Effector memory CD8-positive, alpha-beta T cell (primary cell): Measurements from ENCODE around the gene MUL1.

Experiments used
- ATAC-seq: fragments of 150-1000 bp; cut with Tn5 transposase; replicated peaks from 2 replicates; pipeline ENCODE4 v1.10.0; 2021; ENCODE audit warnings: mild to moderate bottlenecking, moderate library complexity
- DNase-seq, 3 experiments: peaks; one replicate each; pipeline ENCODE4 v3.0.0; 2021
- H3K27ac Mint-ChIP-seq, 2 donors: one replicate each; pipeline ENCODE4 v1.8.0; 2022; ENCODE audit warnings: mild to moderate bottlenecking in 2 of 2, mixed read lengths in 2 of 2, moderate library complexity in 2 of 2
- H3K27me3 Mint-ChIP-seq, 2 donors: one replicate each; pipeline ENCODE4 v1.8.0; 2022; ENCODE audit warnings: mixed read lengths in 2 of 2
- H3K36me3 Mint-ChIP-seq: one replicate; pipeline ENCODE4 v1.8.0; 2022; ENCODE audit warnings: mild to moderate bottlenecking, moderate library complexity, mixed read lengths; ENCODE audit not compliant: insufficient read depth
- H3K4me1 Mint-ChIP-seq, 2 donors: one replicate each; pipeline ENCODE4 v1.8.0; 2022; ENCODE audit warnings: low read depth in 2 of 2, mixed read lengths in 2 of 2
- H3K4me3 Mint-ChIP-seq, 2 donors: one replicate each; pipeline ENCODE4 v1.8.0; 2022; ENCODE audit warnings: mild to moderate bottlenecking in 2 of 2, mixed read lengths in 2 of 2, moderate library complexity in 2 of 2
- H3K9me3 Mint-ChIP-seq, 2 donors: one replicate each; pipeline ENCODE4 v1.8.0; 2022; ENCODE audit warnings: mixed read lengths in 2 of 2

MUL1 gene

DNA sequence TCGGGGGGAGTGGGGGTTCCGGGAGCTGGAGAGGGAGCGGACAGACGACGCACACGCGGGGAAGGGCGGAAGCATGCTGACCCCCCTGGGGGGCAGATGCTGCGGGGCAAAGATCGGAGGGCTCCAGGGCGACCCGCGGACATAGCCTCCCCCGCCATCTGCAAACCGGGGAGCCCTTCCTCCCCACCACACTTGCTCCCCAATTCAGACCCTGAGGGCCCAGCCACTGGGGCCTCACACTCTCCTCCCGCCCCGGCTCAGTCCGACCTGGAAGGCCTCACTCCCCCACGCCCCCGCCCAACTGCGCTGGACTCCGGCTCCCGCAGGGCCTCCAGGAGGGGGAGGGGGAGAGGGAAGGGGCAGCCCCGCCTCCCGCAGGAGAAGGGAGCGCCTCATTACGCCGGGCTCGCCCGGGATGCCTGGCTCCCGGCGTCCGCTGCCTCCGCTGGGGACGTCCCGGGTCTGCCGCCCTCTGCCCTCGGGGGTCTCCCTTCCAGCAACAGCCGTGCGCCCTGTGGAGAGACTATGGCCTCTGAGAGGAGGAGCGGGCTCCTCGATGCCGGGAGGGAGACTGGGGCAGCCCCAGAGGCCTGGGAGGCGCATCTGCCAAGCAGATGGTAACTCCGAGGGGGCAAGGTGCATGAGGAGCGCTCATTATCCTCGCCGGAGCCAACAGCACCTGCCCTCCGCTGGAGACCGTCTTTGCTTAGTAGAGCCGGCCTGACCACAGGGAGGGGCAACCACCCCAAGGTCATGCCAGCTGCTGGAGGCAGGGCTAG, 21.3 kb downstream of the MUL1 start:
- ATAC-seq = peak; percentile 18
- Mint-ChIP-seq H3K9me3 (no peaks in the 10 kb centered on the region), H3K4me3 (peak overlapping the region; percentile 95 to 98), H3K4me1 (peaks cover 20 to 23% of the 10 kb centered on the region in 2 donors), H3K36me3 (peaks cover 13% of the 10 kb centered on the region), H3K27ac (peak overlapping the region; percentile 89 to 91), H3K27me3 (peaks cover 22 to 37% of the 10 kb centered on the region in 2 donors)
- DNase-seq = peak in 1 of 3 experiments; percentile 15

DNA sequence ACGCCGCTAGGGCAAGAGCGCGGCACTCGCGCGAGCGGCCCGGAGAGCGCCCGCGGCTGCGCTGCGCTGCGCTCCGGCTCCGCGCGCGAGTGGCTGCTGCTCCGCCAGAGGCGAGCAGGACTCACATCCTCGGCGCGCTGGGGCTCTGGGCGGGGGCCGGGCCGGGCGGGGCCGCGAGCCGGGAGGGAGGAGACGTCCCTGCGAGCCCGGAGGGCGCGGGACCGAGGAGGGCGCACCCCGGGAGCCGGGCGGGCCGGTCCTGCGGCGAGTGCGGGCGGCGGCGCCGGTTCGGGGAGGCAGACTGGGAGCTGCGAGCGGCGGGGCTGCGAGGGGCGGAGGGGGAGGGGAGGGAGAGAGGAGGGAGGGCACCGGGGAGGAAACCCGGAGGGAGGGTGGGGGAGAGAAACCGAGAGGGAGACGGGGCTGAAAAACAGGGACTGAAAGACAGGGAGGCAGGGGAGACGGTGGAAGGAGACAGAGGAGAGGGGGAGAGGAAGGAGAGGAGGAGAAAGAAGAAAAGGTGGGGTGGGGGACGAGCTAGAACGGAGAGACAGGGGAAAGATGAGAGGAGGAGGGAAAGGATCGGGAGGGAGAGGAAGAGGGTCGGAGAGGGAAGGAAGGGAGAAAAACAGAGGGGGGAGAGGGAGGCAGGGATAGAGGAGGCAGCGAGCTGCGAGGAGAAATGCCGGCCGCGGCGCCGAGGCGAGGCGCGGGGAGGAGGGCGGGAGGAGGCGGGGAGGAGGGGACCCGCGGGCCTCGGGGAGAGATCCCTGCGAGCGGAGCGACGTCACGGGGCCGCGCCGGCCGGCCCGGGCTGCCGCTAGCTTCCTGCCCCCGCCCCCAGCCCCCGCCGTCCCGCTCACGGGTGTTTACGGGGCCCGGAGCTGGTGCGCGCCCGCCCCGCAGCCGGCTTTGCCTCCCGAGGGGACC, 22.2 kb downstream of the MUL1 start, which contains the start of gene CAMK2N1:
TSS of gene CAMK2N1 (minus strand) at position 684 of the 930 bp plus-strand sequence. CDS start 831 bp downstream, outside the sequence.
- ATAC-seq (peak; percentile 78), DNase-seq (peak; percentile 42 to 54 (median 45))
- no peaks in the 10 kb centered on the region for H3K9me3 Mint-ChIP-seq
- H3K27me3 Mint-ChIP-seq = peaks cover 25 to 46% of the 10 kb centered on the region in 2 donors
- H3K36me3 Mint-ChIP-seq = peaks cover 17% of the 10 kb centered on the region
- peak within 1 kb of the TSS; percentile 89 to 91 for H3K27ac Mint-ChIP-seq
- H3K4me1 Mint-ChIP-seq = peaks cover 23 to 28% of the 10 kb centered on the region in 2 donors
- H3K4me3 Mint-ChIP-seq = peak within 1 kb of the TSS; percentile 95 to 98

- Mint-ChIP-seq H3K4me1 (peaks cover 23 to 28% of the 10 kb centered on the region in 2 donors), H3K27ac (peak overlapping the region in 1 of 2 donors; percentile 38), H3K4me3 (peak overlapping the region; percentile 74 to 89), H3K9me3 (no peaks in the 10 kb centered on the region), H3K36me3 (peaks cover 17% of the 10 kb centered on the region), H3K27me3 (peaks cover 32 to 56% of the 10 kb centered on the region in 2 donors)
- DNase-seq (no peak), ATAC-seq (no peak)
Measured at GRCh38 chr1:20484519-20485462, 23.2 kb downstream of the MUL1 start.

DNA sequence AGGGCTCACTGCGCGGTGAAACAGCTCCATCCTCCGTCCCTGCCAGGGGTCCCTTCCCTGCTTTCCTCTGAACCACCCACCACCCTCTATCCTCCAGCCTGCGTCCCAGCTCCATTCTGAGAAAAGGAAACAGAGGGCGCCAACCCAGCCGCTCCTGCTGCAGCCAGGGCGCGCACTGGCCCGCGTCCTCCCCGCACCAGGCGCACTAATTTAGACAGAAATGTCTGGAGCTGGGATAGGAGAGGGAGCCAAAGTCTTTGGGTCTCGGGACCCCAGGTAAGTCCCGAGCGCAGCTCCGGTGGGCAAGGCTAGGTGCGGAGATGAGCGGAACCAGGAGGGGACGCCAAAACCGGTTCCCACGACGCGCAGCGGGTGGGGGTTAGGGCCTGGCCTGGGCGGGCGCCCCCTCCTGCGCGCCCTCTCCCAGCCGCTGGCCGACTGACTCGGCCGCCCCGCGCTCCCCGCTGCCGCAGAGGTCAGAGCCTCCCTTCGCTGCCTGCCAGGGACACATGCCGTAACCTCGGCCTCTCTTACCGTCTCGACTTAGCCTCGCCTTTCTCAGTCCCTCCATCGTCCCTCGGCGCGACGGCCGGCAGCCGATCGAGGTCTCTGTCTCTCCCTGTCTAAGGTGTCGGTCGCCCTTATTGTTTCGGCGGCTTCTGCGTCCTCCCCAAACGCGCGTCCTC, 24.0 kb downstream of the MUL1 start:
- no peaks in the 10 kb centered on the region for H3K9me3 Mint-ChIP-seq
- H3K4me3 Mint-ChIP-seq = peak overlapping the region; percentile 74 to 89
- peaks cover 34 to 60% of the 10 kb centered on the region in 2 donors for H3K27me3 Mint-ChIP-seq
- H3K4me1 Mint-ChIP-seq = peaks cover 23 to 28% of the 10 kb centered on the region in 2 donors
- H3K27ac Mint-ChIP-seq = no peak overlapping the region
- H3K36me3 Mint-ChIP-seq = peaks cover 17% of the 10 kb centered on the region
- DNase-seq (no peak), ATAC-seq (no peak)

DNA sequence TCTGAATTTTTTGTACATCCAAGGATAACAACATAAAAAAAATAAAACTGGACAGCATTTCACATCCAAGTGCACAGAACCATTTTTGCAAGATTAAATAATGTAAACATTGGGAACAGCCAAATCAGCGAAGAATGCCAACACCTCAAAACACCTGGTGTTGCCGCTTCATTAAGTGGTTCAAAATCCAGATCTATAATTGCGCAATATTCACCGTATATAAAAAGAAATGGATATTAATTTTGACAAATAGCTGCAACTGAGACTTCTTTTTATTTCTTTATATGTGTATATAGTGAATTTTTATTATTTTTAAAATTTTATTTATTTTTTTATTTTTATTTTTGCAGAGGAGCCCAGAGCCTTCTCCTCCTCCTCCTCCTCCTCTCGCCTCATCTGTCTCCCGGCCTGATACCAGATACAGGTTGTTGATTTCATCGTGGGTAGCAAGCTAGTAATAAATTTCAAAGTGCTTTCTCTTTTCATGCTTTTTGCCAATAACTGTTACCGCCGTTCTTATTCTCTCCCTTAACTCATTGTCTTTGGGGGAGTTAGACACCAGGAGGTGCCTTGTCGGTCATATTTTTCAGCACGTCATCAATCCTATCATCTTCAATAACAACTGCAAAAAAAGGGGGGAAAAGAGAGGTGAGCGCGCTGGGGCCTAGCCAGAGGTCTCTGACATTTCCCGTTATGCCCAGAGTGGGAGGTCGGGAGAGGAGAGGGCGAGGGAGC, 24.7 kb downstream of the MUL1 start:
- H3K4me1 Mint-ChIP-seq = peaks cover 23 to 28% of the 10 kb centered on the region in 2 donors
- no peak for DNase-seq
- peak overlapping the region; percentile 74 to 89 for H3K4me3 Mint-ChIP-seq
- H3K27ac Mint-ChIP-seq = no peak overlapping the region
- no peaks in the 10 kb centered on the region for H3K9me3 Mint-ChIP-seq
- no peak for ATAC-seq
- H3K36me3 Mint-ChIP-seq = peaks cover 17% of the 10 kb centered on the region
- H3K27me3 Mint-ChIP-seq = peaks cover 38 to 60% of the 10 kb centered on the region in 2 donors

DNA sequence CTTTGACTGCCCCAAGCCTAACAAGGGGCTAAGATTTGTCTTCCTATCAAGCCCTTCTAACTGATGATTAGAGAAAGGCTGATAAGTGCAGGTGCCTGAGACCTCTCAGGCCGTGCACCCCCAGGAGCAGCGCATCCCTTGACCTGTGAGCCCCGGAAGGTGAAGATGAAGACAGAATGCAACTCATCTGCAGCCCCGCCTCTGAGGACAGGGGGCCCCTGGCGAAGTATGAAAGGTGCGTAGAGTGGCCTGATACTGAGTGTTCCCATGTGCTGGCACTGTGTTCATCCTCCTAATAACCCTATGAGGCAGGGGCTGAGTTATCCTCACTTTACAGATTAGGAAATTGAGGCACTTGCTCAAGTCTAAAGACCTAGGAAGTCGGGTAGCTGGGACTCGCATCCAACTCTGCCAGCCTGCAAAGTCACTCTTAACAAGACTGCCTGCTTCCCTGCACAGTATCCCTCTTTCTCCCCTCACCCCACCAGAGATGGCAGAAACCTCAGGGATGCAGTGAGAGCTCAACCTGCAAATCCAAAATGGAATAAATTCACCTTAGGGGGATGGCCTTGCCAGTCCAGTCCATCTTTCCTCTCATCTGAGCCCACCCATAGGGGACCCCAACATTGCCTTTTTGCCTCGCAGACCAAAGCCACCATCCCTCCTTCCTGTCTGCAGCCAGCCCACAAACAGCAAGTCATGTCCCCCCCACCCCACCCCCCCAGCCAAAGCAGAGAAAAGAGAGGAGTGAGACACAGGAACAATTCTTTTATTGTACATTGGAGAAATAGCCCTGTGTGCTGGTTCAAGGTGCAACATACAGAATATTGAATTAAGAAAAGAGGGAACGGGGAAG, 26.1 kb downstream of the MUL1 start:
- Mint-ChIP-seq H3K4me3 (no peak overlapping the region), H3K4me1 (peaks cover 15 to 23% of the 10 kb centered on the region in 2 donors), H3K36me3 (peaks cover 17% of the 10 kb centered on the region), H3K9me3 (no peaks in the 10 kb centered on the region), H3K27ac (no peak overlapping the region), H3K27me3 (peaks cover 51 to 74% of the 10 kb centered on the region in 2 donors)
- ATAC-seq (no peak), DNase-seq (no peak)

DNA sequence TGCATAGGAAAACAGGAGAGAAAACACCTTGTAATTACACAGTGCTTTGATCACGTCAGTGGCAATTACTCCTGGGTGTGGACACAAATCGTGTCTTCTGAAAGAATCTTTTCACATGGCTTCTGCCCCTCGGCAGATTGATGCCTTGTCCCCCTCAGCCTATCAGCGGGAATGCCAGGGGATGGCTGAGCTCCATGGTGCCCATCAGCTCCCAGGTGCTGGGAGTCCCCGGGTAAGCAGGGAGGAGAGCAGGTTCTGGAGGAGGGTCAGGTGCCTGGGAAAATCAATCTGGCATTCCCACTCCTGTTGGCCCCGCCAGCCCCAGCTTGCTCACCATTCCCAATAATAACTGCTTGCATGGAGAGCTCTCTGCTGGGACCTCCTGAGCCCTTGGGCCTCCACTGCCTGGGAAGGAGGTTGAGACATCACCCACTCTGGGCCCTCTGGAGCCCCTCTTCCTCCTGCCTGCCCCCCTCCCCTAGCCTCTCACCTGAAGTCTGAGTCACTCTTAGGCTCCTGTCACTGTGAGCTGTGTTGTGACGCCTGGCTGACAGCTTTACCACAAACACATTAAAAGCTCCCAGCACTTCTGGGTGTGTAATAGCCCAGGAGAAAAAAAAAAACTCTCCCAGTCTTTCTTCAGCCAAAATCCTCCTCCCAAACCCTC, 26.9 kb downstream of the MUL1 start:
- no peak overlapping the region for H3K4me3 Mint-ChIP-seq
- H3K4me1 Mint-ChIP-seq = peaks cover 15 to 22% of the 10 kb centered on the region in 2 donors
- H3K9me3 Mint-ChIP-seq = no peaks in the 10 kb centered on the region
- ATAC-seq (peak; percentile 14), DNase-seq (no peak)
- peaks cover 59 to 82% of the 10 kb centered on the region in 2 donors for H3K27me3 Mint-ChIP-seq
- H3K36me3 Mint-ChIP-seq = peaks cover 17% of the 10 kb centered on the region
- no peak overlapping the region for H3K27ac Mint-ChIP-seq

DNA sequence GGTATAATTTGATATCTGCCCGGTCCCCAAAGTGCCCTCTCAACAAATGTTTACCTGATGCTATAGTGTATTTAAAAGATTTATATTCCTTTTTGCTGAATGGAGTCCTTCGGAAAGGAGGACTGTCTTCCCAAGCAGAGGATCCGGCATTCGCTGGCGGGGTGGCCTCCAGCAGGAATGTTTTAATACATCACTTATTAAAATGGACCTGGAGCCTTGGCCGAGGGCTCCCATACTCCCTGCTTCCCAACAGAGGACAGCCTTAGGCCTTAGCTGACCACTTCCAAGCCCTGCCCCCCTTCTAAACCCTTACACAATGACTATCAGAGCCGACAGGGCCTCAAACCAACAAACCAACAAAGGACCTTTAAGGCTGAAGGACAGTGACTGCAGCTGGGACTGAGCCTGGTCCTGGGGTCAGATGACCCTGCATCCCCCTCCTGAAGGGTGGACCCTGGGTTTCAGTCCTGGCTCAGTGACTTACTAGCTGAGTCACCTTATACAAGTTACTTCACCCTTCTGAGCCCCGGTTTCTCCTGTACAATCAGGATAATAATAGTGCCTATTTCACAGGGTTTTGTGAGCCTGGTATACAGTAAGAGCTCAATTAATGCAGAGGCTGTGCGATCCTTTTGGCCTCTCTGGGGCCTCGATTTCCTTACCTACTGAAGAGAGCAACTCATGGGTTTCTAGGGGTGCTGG, 27.6 kb downstream of the MUL1 start:
- Mint-ChIP-seq H3K9me3 (no peaks in the 10 kb centered on the region), H3K4me3 (no peak overlapping the region), H3K27ac (no peak overlapping the region), H3K36me3 (peaks cover 15% of the 10 kb centered on the region), H3K4me1 (peaks cover 13 to 19% of the 10 kb centered on the region in 2 donors), H3K27me3 (peaks cover 65 to 89% of the 10 kb centered on the region in 2 donors)
- no peak for DNase-seq
- no peak for ATAC-seq

DNA sequence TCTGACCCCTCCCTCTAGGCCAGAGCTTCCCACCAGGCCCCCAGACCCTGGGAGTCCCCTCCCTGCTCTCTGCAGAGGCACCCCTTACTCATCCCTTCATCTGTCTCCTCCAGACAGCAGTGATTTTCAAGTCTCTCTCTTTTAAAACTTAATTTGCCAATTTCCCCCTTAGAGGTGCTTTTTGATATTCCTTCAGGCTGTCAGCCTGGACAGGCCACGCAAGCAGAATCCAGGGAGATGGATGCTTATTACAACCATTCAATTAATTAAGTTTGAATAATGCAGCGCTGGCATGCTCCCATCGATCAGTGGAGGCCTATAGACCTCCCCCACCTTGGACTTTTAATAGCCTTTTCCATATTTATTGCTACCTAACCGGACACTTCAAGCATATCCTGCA, 28.1 kb downstream of the MUL1 start:
- H3K9me3 Mint-ChIP-seq = no peaks in the 10 kb centered on the region
- H3K4me1 Mint-ChIP-seq = peaks cover 13 to 19% of the 10 kb centered on the region in 2 donors
- no peak for DNase-seq
- ATAC-seq = no peak
- no peak overlapping the region for H3K4me3 Mint-ChIP-seq
- peaks cover 71 to 94% of the 10 kb centered on the region in 2 donors for H3K27me3 Mint-ChIP-seq
- H3K27ac Mint-ChIP-seq = no peak overlapping the region
- H3K36me3 Mint-ChIP-seq = peaks cover 15% of the 10 kb centered on the region

- Mint-ChIP-seq H3K4me3 (no peak overlapping the region), H3K27ac (no peak overlapping the region), H3K36me3 (peaks cover 9% of the 10 kb centered on the region), H3K4me1 (peaks cover 3 to 5% of the 10 kb centered on the region in 2 donors), H3K27me3 (peaks cover 67 to 94% of the 10 kb centered on the region in 2 donors), H3K9me3 (no peaks in the 10 kb centered on the region)
- DNase-seq (no peak), ATAC-seq (no peak)
Measured at GRCh38 chr1:20478057-20478635, 29.8 kb downstream of the MUL1 start.
